ENCODE results near the gene BRI3.

Gene BRI3

DNA sequence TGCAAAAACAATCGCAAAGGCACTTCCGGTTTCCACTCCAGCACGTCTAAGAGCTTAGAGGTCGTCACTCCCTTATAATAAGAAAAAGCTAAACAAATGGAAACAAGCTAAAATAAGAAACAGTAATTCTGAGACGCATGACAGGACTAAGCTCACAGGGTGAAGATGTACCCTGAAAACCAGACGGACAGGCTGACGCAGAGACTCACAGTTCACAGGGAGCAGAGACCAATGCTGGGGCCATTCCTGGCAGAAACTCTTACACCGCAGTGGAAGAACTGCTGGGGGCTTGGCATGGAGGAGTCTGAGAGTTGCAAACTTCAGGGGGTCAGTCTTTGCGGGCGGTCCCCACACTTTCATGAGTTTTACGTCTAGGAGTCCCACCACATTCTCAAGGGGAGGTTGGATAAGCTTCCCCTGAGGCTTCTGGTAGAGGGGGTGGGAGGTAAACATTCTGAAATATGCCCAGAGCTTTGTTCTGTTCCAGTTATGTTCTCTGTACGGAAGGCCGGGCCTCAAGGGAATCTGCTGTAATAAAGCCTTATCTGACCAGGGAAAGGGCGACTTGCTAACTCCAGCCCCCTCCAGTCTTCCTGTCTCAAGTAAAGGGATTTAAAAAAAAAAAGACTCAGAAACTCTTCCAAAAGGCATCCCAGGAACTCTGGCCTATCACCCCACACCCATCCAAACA, 47.8 kb downstream of the BRI3 start:
- Mint-ChIP-seq H3K27me3 (ENCODE audit: low read depth) (no peaks in the 10 kb centered on the region), H3K4me1 (ENCODE audit: low read depth) (no peaks in the 10 kb centered on the region), H3K36me3 (ENCODE audit: low read depth) (no peaks in the 10 kb centered on the region), H3K9me3 (peaks cover 11% of the 10 kb centered on the region), H3K27ac (no peak overlapping the region), H3K4me3 (no peak overlapping the region)

DNA sequence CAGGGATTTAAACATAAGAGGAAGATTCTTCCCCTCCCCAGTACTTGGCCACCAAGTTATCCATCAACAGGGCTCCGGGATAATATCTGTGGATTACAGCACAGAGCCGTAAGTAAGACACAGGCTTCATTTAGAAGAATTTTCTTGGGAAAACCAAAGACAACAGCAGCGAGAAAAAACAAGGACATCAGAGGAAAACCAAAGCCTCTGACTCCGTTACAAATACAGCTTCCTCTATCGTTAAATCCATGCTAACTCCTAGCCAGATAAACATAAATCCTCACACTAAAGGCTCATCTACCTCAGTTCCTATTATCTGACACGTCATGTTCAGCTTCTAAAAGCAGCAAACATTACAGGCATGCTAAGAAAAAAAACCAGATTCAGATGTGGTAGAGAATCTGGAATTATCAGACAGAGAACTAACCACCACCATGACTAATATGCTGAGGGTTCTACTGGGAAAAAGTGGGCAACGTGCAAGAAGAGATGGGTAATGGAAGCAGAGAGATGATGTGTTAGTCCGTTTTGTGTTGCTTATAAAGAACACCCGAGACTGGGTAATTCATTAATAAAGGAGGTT, 48.4 kb downstream of the BRI3 start:
- H3K36me3 Mint-ChIP-seq (ENCODE audit: low read depth) = no peaks in the 10 kb centered on the region
- no peaks in the 10 kb centered on the region for H3K27me3 Mint-ChIP-seq (ENCODE audit: low read depth)
- H3K9me3 Mint-ChIP-seq = peaks cover 11% of the 10 kb centered on the region
- no peaks in the 10 kb centered on the region for H3K4me1 Mint-ChIP-seq (ENCODE audit: low read depth)
- no peak overlapping the region for H3K4me3 Mint-ChIP-seq
- no peak overlapping the region for H3K27ac Mint-ChIP-seq

DNA sequence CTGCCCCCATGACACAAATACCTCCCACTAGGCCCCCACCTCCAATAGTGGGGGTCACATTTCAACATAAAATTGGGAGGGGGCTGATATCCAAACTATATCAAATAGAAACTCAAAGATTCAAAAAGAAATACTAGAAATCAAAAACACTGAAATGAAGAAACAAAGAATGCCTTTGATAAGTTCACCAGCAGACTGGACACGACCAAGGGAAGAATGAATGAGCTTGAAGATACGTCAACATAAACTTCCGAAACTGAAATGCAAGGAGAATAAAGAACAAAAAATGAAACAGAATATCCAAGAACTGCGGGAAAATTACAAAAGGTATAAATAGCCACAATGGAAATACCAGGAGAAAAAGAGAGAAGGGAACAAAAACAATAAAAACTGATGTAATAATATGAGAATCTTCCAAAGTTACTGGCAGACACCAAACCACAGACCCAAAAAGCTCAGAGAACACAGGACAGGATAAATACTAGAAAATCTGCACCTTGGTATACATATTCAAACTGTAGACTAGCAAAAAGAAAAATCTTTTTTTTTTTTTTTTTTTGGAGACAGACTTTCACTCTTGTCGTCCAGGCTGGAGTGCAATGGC, 49.5 kb downstream of the BRI3 start:
- Mint-ChIP-seq H3K4me3 (no peak overlapping the region), H3K4me1 (ENCODE audit: low read depth) (no peaks in the 10 kb centered on the region)

DNA sequence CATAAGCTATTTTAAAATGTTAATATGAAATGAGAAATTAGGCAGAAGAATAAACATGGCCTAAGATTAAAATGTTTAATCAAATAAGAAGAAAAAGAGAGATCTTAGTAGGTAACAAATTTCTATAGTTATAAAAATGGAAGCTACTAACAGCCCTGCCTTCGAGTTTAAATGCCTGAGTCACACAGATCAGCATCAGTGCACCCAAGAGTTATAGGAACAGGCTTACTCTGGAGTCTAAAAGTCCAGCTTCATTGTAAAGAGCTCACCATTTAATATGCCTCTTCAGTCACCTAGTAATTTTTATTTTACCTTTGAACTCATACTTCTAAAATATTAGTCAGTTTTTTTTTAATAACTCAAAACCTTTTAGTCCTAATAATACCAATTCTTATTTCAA, 52.6 kb downstream of the BRI3 start:
- Mint-ChIP-seq H3K9me3 (peaks cover 12% of the 10 kb centered on the region), H3K4me1 (ENCODE audit: low read depth) (no peaks in the 10 kb centered on the region), H3K27me3 (ENCODE audit: low read depth) (no peaks in the 10 kb centered on the region), H3K4me3 (no peak overlapping the region), H3K36me3 (ENCODE audit: low read depth) (no peaks in the 10 kb centered on the region), H3K27ac (no peak overlapping the region)

More for the DNA sequence above, 49.5 kb downstream of the BRI3 start:
- H3K27ac Mint-ChIP-seq = no peak overlapping the region
- no peaks in the 10 kb centered on the region for H3K36me3 Mint-ChIP-seq (ENCODE audit: low read depth)
- no peaks in the 10 kb centered on the region for H3K27me3 Mint-ChIP-seq (ENCODE audit: low read depth)
- H3K9me3 Mint-ChIP-seq = peaks cover 11% of the 10 kb centered on the region

DNA sequence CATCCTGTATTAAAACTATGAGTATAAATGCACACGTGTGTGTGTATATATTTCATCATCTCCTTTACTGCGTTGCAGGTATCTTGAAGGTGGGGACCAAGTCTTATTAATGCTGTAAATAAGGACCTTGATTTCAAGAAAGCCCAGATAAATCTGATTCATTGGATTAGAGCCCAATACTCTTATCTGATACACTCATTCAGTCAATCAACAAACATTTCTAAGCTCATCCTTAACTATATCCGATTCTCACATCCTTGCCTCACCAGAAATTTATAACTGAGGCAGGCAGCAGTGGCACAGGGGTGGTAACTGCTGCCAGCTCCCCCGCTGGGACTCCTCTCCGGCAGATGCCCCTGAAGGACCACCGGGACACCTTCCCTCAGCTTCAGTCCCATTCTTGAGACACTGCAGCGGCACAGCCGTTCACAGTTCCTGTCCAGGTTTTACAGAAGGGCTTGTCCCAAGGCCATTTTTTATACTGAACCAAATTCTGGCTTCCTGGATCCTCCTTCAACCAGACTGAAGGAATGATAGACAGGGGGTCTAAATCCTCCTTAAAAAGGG, 54.0 kb downstream of the BRI3 start:
- Mint-ChIP-seq H3K9me3 (peaks cover 12% of the 10 kb centered on the region), H3K27ac (no peak overlapping the region), H3K4me1 (ENCODE audit: low read depth) (no peaks in the 10 kb centered on the region), H3K4me3 (no peak overlapping the region), H3K27me3 (ENCODE audit: low read depth) (no peaks in the 10 kb centered on the region), H3K36me3 (ENCODE audit: low read depth) (no peaks in the 10 kb centered on the region)

DNA sequence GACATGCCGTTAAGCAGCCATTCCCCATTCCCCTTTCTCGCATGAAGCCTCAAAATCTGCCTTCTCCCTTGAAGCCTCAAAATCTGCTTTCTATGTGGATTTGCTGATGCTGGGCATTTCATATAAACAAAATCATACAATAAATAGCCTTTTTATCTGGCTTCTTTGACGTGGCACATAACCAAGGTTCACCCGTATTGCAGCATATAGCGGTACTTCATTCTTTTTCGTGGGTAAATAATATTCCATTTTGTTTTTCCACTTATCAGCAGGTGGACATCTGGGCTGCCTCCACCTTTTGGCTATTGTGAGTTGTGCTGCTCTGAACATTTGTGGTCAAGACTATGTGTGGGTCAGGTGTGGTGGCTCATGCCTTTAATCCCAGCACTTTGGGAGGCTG, 57.0 kb downstream of the BRI3 start:
- Mint-ChIP-seq H3K36me3 (ENCODE audit: low read depth) (no peaks in the 10 kb centered on the region), H3K4me3 (no peak overlapping the region), H3K27ac (no peak overlapping the region), H3K27me3 (ENCODE audit: low read depth) (no peaks in the 10 kb centered on the region), H3K9me3 (peaks cover 8% of the 10 kb centered on the region), H3K4me1 (ENCODE audit: low read depth) (no peaks in the 10 kb centered on the region)

DNA sequence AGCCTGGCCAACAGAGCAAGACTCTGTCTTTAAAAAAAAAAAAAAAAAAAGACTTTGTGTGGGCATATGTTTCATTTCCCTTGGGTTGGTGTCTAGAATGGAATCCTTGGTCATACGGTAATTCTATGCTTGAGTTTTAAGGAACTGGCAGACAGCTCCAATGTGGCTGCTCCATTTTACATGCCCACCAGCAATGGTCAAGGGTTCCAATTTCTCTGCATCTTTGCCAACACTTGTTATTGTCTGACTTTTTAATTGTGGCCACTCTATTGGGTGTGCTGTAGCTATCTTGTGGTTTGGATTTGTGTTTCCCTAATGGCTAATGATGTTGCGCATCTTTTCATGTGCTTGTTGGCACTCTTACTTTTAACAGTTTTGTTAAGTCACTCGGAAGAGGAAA, 57.6 kb downstream of the BRI3 start:
- Mint-ChIP-seq H3K4me1 (ENCODE audit: low read depth) (no peaks in the 10 kb centered on the region), H3K4me3 (no peak overlapping the region), H3K9me3 (peaks cover 8% of the 10 kb centered on the region), H3K27me3 (ENCODE audit: low read depth) (no peaks in the 10 kb centered on the region), H3K36me3 (ENCODE audit: low read depth) (no peaks in the 10 kb centered on the region), H3K27ac (no peak overlapping the region)

DNA sequence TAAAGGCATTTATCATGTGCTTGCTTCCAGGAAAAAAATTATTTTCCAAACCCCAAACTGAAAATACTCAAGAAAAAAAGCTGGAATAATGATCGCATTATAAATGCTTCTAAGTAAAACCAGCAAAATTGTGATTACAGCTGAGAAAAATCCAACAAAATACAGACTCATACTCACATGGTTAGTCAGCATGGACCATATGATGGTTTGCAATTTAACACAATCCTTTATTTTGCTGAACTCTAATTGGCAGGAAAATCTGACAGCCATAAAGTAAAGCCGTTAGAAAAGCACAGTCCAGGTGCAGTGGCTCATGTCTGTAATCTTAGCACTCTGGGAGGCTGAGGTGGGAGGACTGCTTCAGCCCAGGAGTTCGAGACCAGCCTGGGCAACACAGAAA, 59.6 kb downstream of the BRI3 start:
- no peaks in the 10 kb centered on the region for H3K4me1 Mint-ChIP-seq (ENCODE audit: low read depth)
- H3K36me3 Mint-ChIP-seq (ENCODE audit: low read depth) = no peaks in the 10 kb centered on the region
- H3K4me3 Mint-ChIP-seq = no peak overlapping the region
- no peaks in the 10 kb centered on the region for H3K27me3 Mint-ChIP-seq (ENCODE audit: low read depth)
- peaks cover 8% of the 10 kb centered on the region for H3K9me3 Mint-ChIP-seq
- no peak overlapping the region for H3K27ac Mint-ChIP-seq
